Measurements from ENCODE around the gene STK32A.

STK32A gene

DNA sequence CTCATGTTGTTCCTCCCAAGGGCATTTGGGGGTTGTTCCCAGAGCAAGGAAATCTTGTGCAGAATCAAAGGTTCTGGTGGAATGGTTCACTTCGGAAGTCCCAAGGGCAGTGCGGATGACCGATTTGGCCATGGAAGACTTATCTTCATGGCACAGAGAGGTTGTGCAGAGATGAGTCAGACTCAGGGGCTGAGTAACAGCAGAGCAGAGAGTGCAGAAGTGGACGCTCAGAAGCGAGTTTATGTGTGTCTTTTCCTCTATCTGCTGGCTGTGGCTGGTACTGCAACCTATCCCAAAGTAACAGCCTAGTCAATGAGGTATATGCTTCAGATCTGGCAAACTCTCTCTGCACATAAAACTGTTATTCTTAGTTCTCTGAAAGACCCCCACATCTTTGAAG is 157.0 kb downstream of the STK32A start:
- no peak for DNase-seq (ENCODE audit: low read depth in 3 of 3)

DNA sequence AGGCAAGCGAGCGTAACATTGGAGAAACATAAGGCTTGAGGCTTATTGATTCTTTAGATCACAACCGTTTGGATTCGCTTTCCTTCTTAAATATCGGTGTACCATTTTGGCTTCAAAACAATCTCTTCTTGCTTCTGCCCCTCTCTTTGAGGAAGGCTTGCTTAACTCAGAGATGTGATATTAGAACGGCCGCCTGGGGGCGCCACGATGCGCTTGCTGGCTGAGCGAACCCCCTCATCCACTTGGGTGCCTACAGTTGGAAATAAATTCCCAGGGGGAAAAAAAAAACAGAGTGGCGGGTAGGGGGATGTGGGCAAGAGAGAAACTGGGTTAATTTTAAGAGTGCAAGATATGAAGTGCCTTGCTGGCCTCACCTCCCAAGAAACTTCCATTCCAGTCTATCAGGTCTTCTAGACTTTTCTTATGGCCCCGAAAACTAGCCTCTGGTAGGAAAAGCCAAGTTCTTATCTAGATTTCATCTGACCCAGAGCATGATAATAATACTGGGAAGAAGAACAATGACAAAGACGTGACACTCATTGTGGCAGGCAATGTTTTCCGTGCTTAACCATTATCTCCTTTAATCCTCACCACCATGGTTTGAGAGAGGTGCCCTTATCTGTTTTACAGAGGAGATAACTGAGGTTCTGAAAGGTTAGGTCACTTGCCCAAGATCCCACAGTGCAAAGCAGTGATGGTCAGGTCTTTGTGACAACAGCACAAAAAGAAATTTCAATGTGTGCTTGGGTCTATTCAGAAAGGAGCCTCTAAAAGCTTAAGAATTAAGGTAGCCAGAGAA is 159.2 kb downstream of the STK32A start:
- DNase-seq (ENCODE audit: low read depth in 3 of 3) = no peak

DNA sequence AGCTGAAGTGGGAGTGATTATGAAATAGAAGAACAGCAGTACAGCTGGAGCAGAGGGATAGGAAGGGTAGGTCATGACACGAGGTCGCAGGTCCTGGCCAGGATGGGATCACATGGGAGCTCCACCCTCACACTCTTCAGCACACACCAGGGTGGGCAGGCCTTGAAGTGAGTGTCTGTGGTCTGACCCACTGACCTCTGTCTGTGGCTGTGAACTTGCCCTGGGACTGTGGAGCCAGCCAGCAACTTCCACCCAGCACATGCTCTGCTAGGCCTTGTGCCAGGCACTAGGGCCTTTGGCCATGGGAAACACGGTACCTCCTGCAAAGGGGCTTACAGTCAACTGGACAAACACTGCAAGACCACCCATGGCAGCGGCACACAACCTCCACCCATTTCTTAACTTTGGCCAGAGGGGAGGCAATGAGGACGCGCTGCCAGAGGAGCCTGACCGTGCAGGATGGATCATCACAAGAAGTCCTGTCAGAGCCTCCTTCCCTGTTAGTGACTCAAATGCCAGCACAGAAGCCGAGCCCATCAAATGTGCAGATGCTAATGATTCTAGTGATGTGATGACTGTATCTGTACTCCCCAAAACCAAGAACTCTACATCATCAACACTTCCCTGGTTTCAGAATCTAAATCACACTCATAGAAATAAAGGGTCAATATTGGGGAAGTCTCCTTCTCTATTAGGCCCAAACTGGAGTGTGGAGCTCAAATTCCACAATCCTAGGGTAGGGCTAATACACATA is 161.4 kb downstream of the STK32A start:
- no peak for DNase-seq (ENCODE audit: low read depth in 3 of 3)

DNA sequence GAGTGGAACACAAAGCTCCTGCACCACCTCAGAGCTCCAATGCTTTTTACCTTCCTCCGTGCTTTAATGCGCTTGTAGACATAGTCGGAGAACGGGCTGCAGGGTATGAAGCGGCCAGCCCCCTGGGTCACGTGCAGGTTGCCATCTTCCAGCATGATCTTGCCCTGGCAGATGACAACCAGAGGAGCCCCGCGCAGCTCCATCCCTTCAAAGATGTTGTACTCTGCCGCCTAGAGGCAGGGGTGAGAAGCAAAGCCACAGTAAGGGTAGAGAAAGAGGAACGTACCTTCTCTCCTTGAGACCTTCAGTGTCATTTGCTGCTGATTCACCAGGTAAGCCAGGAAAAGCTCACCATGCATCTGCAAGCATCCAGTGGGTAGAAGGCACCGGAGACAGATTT is 162.8 kb downstream of the STK32A start:
- DNase-seq (ENCODE audit: low read depth in 3 of 3) = no peak

DNA sequence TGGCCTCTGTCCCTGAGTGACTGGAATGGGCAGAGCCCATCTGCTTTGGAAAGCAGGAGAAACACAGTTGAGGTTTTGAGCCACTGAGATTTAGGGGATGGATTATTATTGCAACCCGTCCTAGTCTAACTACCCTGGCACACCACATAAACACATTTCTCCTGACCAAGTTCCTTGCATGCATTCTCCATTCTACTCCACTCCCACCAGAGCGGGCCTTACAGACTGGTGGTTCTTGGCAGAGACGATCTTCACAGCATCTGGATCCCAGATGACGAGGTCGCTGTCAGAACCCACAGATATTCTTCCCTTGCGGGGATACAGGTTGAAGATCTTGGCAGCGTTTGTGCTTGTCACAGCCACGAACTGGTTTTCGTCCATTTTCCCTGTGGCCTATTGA is 164.0 kb downstream of the STK32A start:
- no peak for DNase-seq (ENCODE audit: low read depth in 3 of 3)

DNA sequence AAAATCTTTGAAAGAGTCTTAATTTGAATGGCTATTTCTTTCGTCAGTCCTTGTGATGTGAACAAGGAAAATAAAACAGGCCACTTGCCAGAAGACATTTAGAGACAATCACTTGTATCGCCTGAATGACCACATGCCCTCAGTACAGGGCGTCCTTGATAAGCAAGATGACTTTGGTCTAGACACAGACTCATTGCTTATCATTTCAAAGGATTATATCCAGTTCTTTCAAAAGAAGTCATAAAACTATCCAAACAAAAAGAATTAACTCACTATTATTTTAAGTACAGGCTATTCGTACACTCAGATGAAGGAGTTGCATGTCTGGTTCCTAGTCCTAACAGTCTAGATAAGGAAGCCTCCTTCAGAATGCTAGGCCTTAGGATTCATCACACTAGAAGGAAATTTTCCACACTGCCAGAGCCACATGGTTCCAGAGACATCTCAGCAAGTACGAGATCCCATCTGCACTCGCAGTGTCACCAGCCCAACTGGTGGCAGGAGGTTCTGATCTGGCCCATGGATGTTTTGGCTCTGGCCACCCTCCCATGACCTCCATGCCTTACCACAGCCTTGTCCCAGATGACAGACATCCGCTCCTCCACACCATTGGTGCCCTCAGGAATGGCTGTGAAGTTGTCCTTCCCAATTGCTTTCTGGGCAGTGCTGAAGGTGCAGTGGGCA is 165.4 kb downstream of the STK32A start:
- no peak for DNase-seq (ENCODE audit: low read depth in 3 of 3)

DNA sequence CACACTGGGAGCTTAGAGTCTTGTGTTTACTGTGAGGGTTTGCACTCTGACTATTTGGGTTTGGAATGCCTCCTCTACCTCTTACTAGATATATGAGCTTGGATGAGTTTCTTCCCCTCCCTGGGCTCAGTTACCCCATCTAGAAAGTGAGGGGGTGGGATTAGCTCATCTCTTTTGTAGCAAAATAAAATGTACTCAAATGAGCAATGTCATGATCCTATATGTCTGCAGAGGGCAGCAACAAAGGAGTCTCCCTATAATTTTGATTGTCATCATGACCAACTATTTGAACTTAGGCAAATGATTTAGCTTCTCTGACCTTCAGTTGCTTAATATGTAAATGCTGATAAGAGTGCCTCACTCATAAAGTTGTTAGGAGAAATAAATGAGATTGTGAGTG is 166.1 kb downstream of the STK32A start:
- DNase-seq (ENCODE audit: low read depth in 3 of 3) = no peak

DNA sequence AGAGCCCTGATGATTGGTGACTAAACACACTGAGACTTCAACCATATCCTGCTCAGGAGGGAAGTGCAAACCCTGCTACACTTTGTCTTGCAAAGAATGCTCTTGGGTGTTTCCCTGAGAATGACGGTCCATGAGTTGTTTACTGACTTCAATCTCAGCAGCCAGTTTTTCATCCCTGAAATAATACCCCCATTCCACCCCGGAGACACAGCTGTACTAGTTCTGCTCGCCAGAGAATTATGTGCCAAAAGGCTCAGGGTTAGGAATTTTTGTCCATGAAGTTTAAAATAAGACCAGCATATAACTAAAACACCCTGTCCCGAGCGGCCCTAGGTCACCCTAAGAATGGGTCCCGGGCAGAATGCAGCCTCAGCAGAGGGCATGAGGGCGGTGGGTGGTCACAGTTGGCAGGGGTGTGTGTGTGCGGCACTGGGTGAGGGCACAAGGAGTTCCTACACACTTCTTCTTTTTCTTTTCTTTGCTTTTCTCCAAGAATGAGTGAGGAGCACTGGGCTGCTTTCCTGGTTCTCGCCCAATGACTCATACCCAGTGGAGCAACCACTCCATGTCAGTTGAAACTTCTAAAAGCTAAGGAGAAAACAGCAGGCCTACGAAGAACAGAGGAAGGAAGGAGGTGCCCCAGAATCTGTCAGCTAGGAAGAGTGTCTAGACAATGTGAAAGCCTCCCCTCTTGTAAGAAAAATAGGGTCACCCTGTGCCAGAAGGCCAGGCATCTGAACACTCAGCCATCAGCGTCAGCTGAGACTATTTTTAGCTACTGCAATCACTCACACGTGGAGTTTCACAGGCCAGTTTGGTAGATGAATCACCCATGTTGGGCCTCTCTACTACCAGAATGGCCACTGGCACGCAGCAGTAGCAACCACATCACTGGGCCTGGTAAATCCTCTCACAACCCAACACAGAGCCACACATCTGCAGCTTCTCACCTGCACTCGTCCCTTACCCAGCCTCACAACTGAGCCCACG is 169.1 kb downstream of the STK32A start:
- DNase-seq (ENCODE audit: low read depth in 3 of 3) = no peak

DNA sequence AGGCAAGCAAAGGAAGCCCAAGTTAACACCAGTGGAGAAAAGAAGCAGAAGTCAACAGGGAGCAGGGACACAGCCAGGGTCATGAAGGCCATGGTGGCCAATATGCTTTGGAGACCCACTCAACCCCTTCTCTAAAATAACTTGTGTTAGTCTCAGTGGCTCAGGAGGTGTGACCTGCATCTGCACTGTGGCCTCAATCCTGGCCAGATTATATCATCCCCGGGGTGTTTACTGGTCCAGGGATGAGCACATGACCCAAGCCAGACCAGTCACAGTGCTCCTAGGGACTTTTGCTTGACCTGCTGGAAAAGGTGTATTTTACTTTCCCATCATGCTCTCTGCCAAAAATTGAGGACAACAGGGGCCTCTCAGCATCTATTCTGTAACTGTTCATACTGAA is 169.9 kb downstream of the STK32A start:
- DNase-seq (ENCODE audit: low read depth in 3 of 3) = no peak

DNA sequence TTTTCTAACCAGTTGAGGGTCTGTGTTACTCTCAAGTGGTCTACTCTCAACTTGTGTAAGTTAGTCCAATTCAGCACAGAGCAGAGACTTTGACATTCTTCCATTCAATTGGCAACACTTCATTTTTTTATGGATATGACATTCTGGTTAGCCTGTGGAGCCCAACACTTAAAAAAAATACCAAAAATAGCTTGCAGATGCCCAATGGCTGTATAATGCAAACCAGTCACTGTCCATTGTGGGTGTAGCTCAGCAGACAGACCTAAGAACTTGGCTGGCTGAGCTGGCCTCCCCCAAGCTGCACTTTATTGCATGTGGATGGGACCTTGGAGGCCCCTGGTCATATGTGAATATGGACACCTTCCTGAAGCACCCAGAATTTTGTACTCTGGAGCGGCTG is 171.8 kb downstream of the STK32A start:
- DNase-seq (ENCODE audit: low read depth in 3 of 3) = no peak

DNA sequence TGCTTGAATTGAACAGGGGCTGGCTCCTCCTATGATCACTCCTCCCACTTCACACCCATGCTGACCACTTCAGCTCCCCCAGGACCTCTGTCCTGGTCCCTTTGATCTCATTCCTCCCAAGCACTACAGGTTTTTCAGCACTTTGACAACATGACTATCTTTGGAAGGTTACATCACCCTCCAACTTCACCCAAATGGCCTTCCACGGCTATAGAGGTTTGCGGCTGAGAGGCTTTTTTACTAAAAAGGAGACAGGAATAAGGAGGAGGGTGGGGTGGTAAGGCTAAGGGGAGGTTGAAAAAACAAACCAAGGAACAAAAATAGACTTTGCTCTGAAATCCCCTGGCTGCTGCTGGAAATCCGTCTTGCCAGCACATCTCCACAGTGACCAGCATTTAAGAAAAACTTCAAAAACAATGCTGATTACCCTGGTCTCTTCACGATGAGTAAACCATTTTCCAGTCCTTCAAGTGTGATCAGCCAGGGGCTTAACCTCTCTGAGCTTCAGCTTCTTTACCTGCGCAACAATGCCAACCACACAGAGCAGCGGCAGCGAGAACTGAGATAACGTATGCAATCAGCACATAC is 172.4 kb downstream of the STK32A start:
- no peak for DNase-seq (ENCODE audit: low read depth in 3 of 3)

DNA sequence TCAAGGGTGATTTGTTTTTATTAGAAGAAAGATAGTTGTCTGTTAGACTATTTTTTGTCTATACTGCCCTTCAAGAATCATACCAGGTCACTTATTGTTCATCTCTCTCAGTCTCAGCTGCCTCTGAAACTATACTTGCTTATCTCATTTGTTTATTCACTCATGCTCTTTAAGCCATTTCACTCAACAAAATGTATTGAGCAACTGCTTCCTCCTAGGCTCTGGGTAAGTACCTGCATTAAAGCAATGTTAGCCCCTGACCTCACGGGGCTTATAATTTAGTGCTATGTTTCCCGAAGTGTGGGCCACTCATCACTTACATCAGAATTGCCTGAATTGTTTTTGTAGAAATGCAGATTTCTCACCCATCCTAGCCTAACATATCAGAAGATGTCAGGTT is 174.2 kb downstream of the STK32A start:
- no peak for DNase-seq (ENCODE audit: low read depth in 3 of 3)

DNA sequence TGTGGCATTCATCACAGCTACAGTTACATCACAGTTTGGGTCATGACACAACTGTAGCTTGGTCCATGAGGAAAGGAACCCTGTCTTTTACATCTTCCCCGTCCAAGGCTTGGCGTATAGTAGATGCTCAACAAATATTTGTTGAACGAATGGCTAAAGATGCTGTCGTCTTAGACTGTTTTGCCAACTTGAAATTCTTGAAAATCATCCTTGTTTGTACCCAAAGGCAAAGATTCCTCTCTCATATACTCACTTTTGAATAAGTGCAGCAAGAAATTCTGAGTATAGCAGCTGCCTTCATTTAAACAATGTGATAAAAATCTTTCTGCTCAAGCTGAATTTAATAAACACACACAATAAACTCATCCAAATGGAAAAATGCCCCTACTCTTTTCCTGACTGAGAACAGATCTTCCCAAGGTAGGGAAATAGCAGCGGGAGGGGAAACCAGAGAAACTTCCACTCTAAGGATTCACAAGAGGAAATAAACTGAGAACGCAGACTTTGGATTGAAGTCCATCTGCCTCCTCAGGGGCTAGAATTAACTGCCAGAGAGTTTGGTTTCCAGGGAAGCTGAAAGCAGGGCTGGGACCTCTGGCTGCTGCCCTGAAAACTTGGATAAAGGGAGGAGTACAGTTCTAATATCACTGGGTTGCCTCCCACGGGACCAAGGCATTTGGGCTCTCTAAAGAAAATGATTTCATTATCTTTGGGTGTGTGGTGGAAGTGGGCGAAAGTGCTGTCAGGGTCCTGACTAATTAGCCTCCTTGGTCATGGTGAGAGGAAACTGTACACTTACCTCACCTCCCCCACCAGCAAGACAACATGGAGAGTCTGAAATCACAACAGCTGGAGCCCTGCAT is 175.9 kb downstream of the STK32A start:
- no peak for DNase-seq (ENCODE audit: low read depth in 3 of 3)

DNA sequence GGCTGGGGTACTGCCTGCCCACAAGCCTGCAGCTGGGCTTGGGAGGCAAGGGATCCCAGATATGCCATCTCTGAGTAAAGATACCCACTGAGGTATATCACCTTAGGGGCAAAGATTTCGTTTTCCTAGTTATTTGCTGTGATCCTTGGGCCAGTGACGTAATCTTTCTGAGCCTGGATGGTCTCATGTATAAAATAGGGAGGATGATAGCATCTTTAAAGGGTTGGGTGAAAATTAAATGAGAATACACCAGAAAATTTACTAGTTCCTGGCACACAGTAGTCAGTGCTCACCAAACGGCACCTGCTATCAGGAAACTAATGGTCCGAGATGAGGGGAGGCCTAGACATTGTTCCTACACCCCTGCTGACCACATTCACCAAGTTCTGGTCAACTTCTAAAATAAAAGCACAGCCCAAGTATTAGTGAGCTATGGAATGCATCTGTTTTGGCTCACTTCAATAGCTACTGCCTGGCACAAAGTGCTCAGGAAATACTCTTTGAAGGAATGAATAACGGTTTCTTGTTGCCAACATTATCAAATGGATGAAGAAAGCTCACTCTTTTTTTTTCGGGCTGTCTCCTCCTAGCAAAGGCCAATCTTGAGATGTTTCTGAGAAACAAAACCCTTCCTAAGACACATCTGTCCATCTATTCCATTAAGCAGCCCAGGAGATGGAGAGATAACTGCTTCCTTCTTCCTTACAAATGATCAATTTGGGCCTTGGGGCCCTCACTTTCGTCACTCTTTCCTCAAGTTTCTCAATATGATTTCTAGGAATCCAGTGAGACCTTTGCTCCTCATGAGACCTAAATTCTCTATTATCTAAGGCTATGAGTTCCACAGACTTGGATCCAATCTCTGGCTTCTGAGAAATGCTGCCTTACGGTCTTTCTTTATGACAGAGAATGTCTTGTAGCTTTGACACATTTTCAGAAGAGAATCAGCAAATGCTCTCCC is 176.8 kb downstream of the STK32A start:
- no peak for DNase-seq (ENCODE audit: low read depth in 3 of 3)

DNA sequence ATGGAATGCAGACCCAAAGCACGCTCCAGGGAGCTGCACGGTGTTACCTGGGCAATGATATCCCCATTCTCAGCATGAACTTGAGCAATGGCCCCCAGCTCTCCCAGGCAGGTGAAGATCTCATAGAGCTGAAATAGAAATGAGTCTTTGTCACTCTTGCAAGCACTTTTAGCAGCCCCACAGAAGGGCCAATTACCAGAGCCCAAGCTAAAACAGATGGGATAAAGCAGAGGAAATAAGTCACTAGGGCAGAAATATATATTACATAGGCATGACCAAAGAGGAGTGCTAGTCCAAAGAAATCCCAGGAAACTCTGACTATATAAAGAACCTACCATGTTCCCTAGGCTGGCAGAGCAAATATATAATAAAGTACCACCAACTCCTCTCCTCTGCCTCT is 177.7 kb downstream of the STK32A start:
- no peak for DNase-seq (ENCODE audit: low read depth in 3 of 3)

DNA sequence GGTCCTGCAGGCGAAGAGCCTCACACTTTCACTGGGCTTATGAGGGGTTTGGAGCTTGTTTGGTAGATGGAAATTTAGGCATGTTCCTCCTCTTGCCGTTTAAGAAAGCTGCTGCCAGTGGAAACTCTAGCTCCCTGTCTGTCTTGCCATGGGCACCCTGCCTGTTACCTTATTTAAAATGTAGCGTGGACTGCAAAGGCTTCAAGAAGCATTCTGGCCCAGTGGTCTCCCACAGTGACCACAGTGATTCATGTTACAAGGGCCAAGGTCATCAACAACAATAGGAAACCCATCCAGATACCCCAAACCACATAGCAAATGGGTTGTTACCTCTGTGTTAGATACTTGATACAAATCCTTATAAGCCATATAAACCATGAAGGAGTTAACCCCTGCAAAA is 178.4 kb downstream of the STK32A start:
- DNase-seq (ENCODE audit: low read depth in 3 of 3) = no peak

DNA sequence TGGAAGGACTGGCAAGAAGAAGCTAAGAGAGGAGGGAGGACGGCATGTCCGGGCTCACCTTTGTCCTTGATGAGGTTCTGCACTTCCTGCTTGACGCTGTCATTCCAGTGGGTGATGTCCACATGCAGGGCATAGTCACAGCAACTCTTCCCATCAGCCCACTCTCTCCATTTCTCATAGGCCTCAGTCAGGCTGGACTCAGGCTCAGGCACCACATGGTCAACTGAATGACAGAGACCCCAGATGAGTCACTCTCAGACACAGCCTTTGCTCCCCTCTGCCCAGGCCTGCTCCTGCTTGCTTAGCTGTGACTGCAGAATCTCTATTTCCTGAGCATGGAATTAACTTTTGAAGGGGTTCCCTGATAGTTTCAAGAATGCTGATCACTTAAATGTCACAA is 180.8 kb downstream of the STK32A start:
- no peak for DNase-seq (ENCODE audit: low read depth in 3 of 3)

DNA sequence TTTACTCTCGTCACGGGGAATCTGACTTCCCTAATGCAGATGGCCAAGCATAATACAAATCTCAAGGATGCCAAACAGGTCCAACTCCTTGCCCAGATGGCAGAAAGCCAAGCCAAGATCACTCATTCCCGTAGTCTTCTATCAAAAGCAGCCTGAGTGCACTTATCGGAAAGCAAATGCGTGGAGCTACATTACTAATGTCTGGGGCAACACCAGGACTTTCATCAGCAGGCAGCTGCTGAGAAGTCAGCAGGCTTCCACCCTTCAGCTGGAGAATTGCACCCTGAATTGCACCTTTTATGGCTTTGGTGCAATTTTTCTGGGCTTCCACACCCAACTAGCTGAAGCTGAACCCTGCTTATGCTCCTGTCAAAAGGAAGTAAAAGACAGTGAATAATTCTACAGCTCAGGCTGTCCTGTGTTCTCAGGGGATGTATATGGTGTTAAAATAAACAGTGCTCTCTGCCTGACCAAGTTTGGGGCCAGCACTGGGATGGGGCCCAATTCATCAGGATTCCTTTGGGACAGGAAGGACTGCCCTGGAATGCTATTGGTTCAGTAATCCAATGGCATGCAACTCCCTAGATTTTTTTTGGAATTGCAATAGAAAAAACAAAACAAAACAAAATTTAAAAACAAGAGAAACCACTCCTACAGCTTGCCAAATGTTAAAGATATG is 182.4 kb downstream of the STK32A start:
- DNase-seq (ENCODE audit: low read depth in 3 of 3) = no peak

Measured in stimulated activated CD4-positive, alpha-beta T cell treated with anti-CD3 and anti-CD28 coated beads, TNF-alpha, amount 100 ng/mL, for 24 hours (primary cell).